ENCODE results near the gene FARP1.

Gene FARP1

GRCh38 chr13:98295371-98295770 lies 152.5 kb downstream of the FARP1 start:
- H3K9me2 ChIP-seq (replicated peaks; ENCODE audit: insufficient read depth, low read length), result no peaks in the 10 kb centered on the region
- H2AFZ ChIP-seq (ENCODE audit: low read depth, low read length, severe bottlenecking), result no peak overlapping the region
- no peaks in the 10 kb centered on the region for H3K79me2 ChIP-seq (ENCODE audit: insufficient read depth, low read length)
- H3K4me3 ChIP-seq (ENCODE audit: insufficient read depth, low read length, poor library complexity, severe bottlenecking), result no peak overlapping the region
- TF ChIP-seq CTCF (IDR thresholded peaks at IDR 0.05; ENCODE audit: insufficient read depth, low read length, poor library complexity, severe bottlenecking), result no peak
- TF ChIP-seq EZH2phosphoT487 (conservative IDR thresholded peaks at IDR 0.05; ENCODE audit: low read length), result no peak
- H3K9ac ChIP-seq (ENCODE audit: low read length), result no peak overlapping the region
- no peaks in the 10 kb centered on the region for H4K20me1 ChIP-seq (ENCODE audit: low read depth, low read length)
- H3K27me3 ChIP-seq (ENCODE audit: low read length), result no peaks in the 10 kb centered on the region
- H3K36me3 ChIP-seq (ENCODE audit: low read length), result no peaks in the 10 kb centered on the region
- no peaks in the 10 kb centered on the region for H3K9me3 ChIP-seq (ENCODE audit: insufficient read depth, low read length)
- H3F3A ChIP-seq (ENCODE audit: insufficient read depth), result no peaks in the 10 kb centered on the region
- H3K4me2 ChIP-seq (ENCODE audit: low read depth, low read length, poor library complexity, severe bottlenecking), result no peak overlapping the region
- no peak overlapping the region for H3K27ac ChIP-seq (ENCODE audit: low read depth, low read length)

- H4K20me1 ChIP-seq (ENCODE audit: low read depth, low read length), result no peaks in the 10 kb centered on the region
- no peaks in the 10 kb centered on the region for H3K27me3 ChIP-seq (ENCODE audit: low read length)
- no peak overlapping the region for H3K9ac ChIP-seq (ENCODE audit: low read length)
- H3K27ac ChIP-seq (ENCODE audit: low read depth, low read length), result no peak overlapping the region
- no peaks in the 10 kb centered on the region for H3F3A ChIP-seq (ENCODE audit: insufficient read depth)
- H3K4me2 ChIP-seq (ENCODE audit: low read depth, low read length, poor library complexity, severe bottlenecking), result no peak overlapping the region
- no peaks in the 10 kb centered on the region for H3K79me2 ChIP-seq (ENCODE audit: insufficient read depth, low read length)
- no peak overlapping the region for H2AFZ ChIP-seq (ENCODE audit: low read depth, low read length, severe bottlenecking)
- TF ChIP-seq EZH2phosphoT487 (conservative IDR thresholded peaks at IDR 0.05; ENCODE audit: low read length) (no peak), CTCF (IDR thresholded peaks at IDR 0.05; ENCODE audit: insufficient read depth, low read length, poor library complexity, severe bottlenecking) (no peak)
- H3K4me3 ChIP-seq (ENCODE audit: insufficient read depth, low read length, poor library complexity, severe bottlenecking), result no peak overlapping the region
- no peaks in the 10 kb centered on the region for H3K9me3 ChIP-seq (ENCODE audit: insufficient read depth, low read length)
- no peaks in the 10 kb centered on the region for H3K9me2 ChIP-seq (replicated peaks; ENCODE audit: insufficient read depth, low read length)
- no peaks in the 10 kb centered on the region for H3K36me3 ChIP-seq (ENCODE audit: low read length)
These were observed 154.2 kb downstream of the FARP1 start for GRCh38 chr13:98297051-98297450.

DNA sequence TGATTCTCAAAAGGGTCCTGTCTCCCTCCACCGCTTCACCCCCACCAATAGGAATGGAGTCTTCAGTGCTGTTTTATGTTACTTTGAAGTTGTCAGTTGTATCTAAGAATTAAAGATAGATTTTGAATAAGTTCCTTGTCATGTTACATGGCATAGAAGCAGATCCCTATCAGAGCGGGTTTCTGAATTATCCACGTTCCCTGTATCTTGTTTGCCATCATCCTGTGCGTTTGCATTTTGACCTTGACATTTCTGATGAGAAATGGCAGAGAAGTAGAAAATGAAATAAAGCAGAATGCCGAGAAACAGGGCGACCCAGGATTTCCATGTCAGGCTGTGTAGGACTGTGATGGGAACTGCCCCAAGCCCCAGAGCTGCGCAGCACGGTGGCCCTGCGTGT lies 154.9 kb downstream of the FARP1 start:
- H4K20me1 ChIP-seq (ENCODE audit: low read depth, low read length), result no peaks in the 10 kb centered on the region
- no peaks in the 10 kb centered on the region for H3K79me2 ChIP-seq (ENCODE audit: insufficient read depth, low read length)
- H3K9me2 ChIP-seq (replicated peaks; ENCODE audit: insufficient read depth, low read length), result no peaks in the 10 kb centered on the region
- 0 out of 2 replicates have a peak, but pooled peaks cover 3% of the 10 kb centered on the region for H3K27me3 ChIP-seq (ENCODE audit: low read length)
- H3K4me3 ChIP-seq (ENCODE audit: insufficient read depth, low read length, poor library complexity, severe bottlenecking), result no peak overlapping the region
- no peaks in the 10 kb centered on the region for H3F3A ChIP-seq (ENCODE audit: insufficient read depth)
- H3K9ac ChIP-seq (ENCODE audit: low read length), result no peak overlapping the region
- H3K4me2 ChIP-seq (ENCODE audit: low read depth, low read length, poor library complexity, severe bottlenecking), result no peak overlapping the region
- no peak overlapping the region for H3K27ac ChIP-seq (ENCODE audit: low read depth, low read length)
- no peaks in the 10 kb centered on the region for H3K9me3 ChIP-seq (ENCODE audit: insufficient read depth, low read length)
- no peak overlapping the region for H2AFZ ChIP-seq (ENCODE audit: low read depth, low read length, severe bottlenecking)
- H3K36me3 ChIP-seq (ENCODE audit: low read length), result no peaks in the 10 kb centered on the region
- no peak for TF ChIP-seq EZH2phosphoT487 (conservative IDR thresholded peaks at IDR 0.05; ENCODE audit: low read length)
- no peak for TF ChIP-seq CTCF (IDR thresholded peaks at IDR 0.05; ENCODE audit: insufficient read depth, low read length, poor library complexity, severe bottlenecking)

All from SU-DHL-6 (cell line).